ENCODE data around the gene HLF.

The HLF gene

GRCh38 chr17:55264645-55265298, at the start of gene HLF:
Gene HLF, plus strand, starts transcription at chr17:55264960. Its CDS starts 525 bp downstream, at chr17:55265485.
- Histone ChIP-seq H3K27me3 (replicated peaks) (peaks cover 42% of the 10 kb centered on the region), H3K4me3 (ENCODE audit: low read depth, low read length) (peak within 1 kb of the TSS; percentile 30), H3K27ac (no peak within 1 kb of the TSS), H3K36me3 (replicated peaks) (no peaks in the 10 kb centered on the region)
- in situ Hi-C loops (cut with HindIII; ENCODE audit: low pct_ligation_motif_present, low sequenced_read_pairs) = no loop called here
- no peak for TF ChIP-seq CTCF (IDR thresholded peaks at IDR 0.05; ENCODE audit: low read depth, low read length, missing control alignments)
- no peak for DNase-seq

GRCh38 chr17:55215711-55216110, 49.0 kb upstream of the HLF start:
- in situ Hi-C loops (cut with HindIII; ENCODE audit: low pct_ligation_motif_present, low sequenced_read_pairs) = no loop called here
- H3K4me3 ChIP-seq (ENCODE audit: low read depth, low read length) = no peak overlapping the region
- no peak for DNase-seq
- TF ChIP-seq CTCF (IDR thresholded peaks at IDR 0.05; ENCODE audit: low read depth, low read length, missing control alignments) = no peak
- H3K36me3 ChIP-seq (replicated peaks) = no peaks in the 10 kb centered on the region
- no peak overlapping the region for H3K27ac ChIP-seq
- no peaks in the 10 kb centered on the region for H3K27me3 ChIP-seq (replicated peaks)

- H3K4me3 ChIP-seq (ENCODE audit: low read depth, low read length) = no peak overlapping the region
- in situ Hi-C loops (cut with HindIII; ENCODE audit: low pct_ligation_motif_present, low sequenced_read_pairs) = no loop called here
- H3K27ac ChIP-seq = no peak overlapping the region
- no peak for DNase-seq
- H3K27me3 ChIP-seq (replicated peaks) = no peaks in the 10 kb centered on the region
- H3K36me3 ChIP-seq (replicated peaks) = no peaks in the 10 kb centered on the region
- no peak for TF ChIP-seq CTCF (IDR thresholded peaks at IDR 0.05; ENCODE audit: low read depth, low read length, missing control alignments)
These were observed 47.9 kb upstream of the HLF start for GRCh38 chr17:55216888-55217287.

GRCh38 chr17:55219459-55219858, 45.3 kb upstream of the HLF start:
- DNase-seq = no peak
- TF ChIP-seq CTCF (IDR thresholded peaks at IDR 0.05; ENCODE audit: low read depth, low read length, missing control alignments) = no peak
- H3K36me3 ChIP-seq (replicated peaks) = no peaks in the 10 kb centered on the region
- no peaks in the 10 kb centered on the region for H3K27me3 ChIP-seq (replicated peaks)
- H3K27ac ChIP-seq = no peak overlapping the region
- H3K4me3 ChIP-seq (ENCODE audit: low read depth, low read length) = no peak overlapping the region
- in situ Hi-C loops (cut with HindIII; ENCODE audit: low pct_ligation_motif_present, low sequenced_read_pairs) = no loop called here

- Histone ChIP-seq H3K27ac (no peak overlapping the region), H3K27me3 (replicated peaks) (no peaks in the 10 kb centered on the region), H3K4me3 (ENCODE audit: low read depth, low read length) (no peak overlapping the region), H3K36me3 (replicated peaks) (no peaks in the 10 kb centered on the region)
- no peak for DNase-seq
- in situ Hi-C loops (cut with HindIII; ENCODE audit: low pct_ligation_motif_present, low sequenced_read_pairs) = no loop called here
- TF ChIP-seq CTCF (IDR thresholded peaks at IDR 0.05; ENCODE audit: low read depth, low read length, missing control alignments) = no peak
These were observed 44.8 kb upstream of the HLF start for GRCh38 chr17:55219934-55220333.

GRCh38 chr17:55223524-55223923, 41.2 kb upstream of the HLF start:
- Histone ChIP-seq H3K27me3 (replicated peaks) (no peaks in the 10 kb centered on the region), H3K36me3 (replicated peaks) (no peaks in the 10 kb centered on the region), H3K4me3 (ENCODE audit: low read depth, low read length) (no peak overlapping the region), H3K27ac (no peak overlapping the region)
- no peak for TF ChIP-seq CTCF (IDR thresholded peaks at IDR 0.05; ENCODE audit: low read depth, low read length, missing control alignments)
- in situ Hi-C loops (cut with HindIII; ENCODE audit: low pct_ligation_motif_present, low sequenced_read_pairs) = no loop called here
- DNase-seq = no peak

All from brain microvascular endothelial cell (primary cell).